ENCODE data around the gene MPG. TPM values are rescaled to one million over a fixed set of nuclear protein-coding genes. Genes with fewer than 3 reads are reported as not detected.

MPG gene
- polyA plus RNA-seq, 1 of the 3 experiments (the other 2 are of a cell fraction) = 98.3 TPM

- H3K27me3 ChIP-seq (ENCODE audit: insufficient read depth) = no peaks in the 10 kb centered on the region
- H3K4me2 ChIP-seq = no peak overlapping the region
- H3K36me3 ChIP-seq (replicated peaks in 1 of 2; ENCODE audit: control insufficient read depth in 1 of 2, insufficient read depth in 2 of 2, low read length in 1 of 2) = peaks cover 2 to 3% of the 10 kb centered on the region in 2 experiments
- H3K79me2 ChIP-seq (ENCODE audit: insufficient read depth) = no peaks in the 10 kb centered on the region
- H4K20me1 ChIP-seq (ENCODE audit: insufficient read depth) = no peaks in the 10 kb centered on the region
- DNase-seq = no peak
- WGBS (ENCODE audit: low lambda C conversion rate) = 93% methylated on average over 13 of the region's 13 CpGs
- H3K4me3 ChIP-seq (ENCODE audit: low read depth in 2 of 2, low read length in 1 of 2) = no peak overlapping the region
- H3K9me2 ChIP-seq = no peaks in the 10 kb centered on the region
- H3K27ac ChIP-seq (ENCODE audit: low read depth in 2 of 2, low read length in 1 of 2) = no peak overlapping the region
- peaks cover 0 to 5% of the 10 kb centered on the region in 2 experiments; a peak in 1 of 4 replicates for H3K4me1 ChIP-seq (ENCODE audit: control insufficient read depth in 1 of 2, insufficient read depth in 2 of 2, low read depth in 1 of 2, low read length in 1 of 2)
- no peak for TF ChIP-seq REST (IDR thresholded peaks at IDR 0.05; ENCODE audit: low read depth, low read length)
- no peak for TF ChIP-seq MEF2A (IDR thresholded peaks at IDR 0.05; ENCODE audit: borderline replicate concordance, low read depth)
- no peak for TF ChIP-seq MXI1 (IDR thresholded peaks at IDR 0.05; ENCODE audit: low read depth, low read length)
- no peak for TF ChIP-seq JUND (IDR thresholded peaks at IDR 0.05)
- TF ChIP-seq SIN3A (IDR thresholded peaks at IDR 0.05; ENCODE audit: borderline replicate concordance, low read depth, low read length) = no peak
- no peak for TF ChIP-seq MAX (IDR thresholded peaks at IDR 0.05; ENCODE audit: low read depth)
- no peak for TF ChIP-seq EP300 (IDR thresholded peaks at IDR 0.05; ENCODE audit: borderline replicate concordance in 1 of 2, low read depth in 1 of 2, low read length in 1 of 2)
- TF ChIP-seq FOSL2 (IDR thresholded peaks at IDR 0.05; ENCODE audit: borderline replicate concordance, low read depth) = no peak
- TF ChIP-seq RAD21 (IDR thresholded peaks at IDR 0.05; ENCODE audit: low read length) = no peak
- H3K9ac ChIP-seq = no peak overlapping the region
- no peaks in the 10 kb centered on the region for H3K9me3 ChIP-seq
- ChIA-PET CTCF (interaction anchor here (0.7 to 1.3 kb wide), 2 partner anchors 26 to 33 kb away, joined by 3 to 5 read pairs; no protein-coding TSS in a partner anchor), POLR2A (no interaction called here)
- H2AFZ ChIP-seq (ENCODE audit: low read depth) = no peak overlapping the region
- H3F3A ChIP-seq (replicated peaks; ENCODE audit: insufficient read depth) = no peaks in the 10 kb centered on the region
Observed at GRCh38 chr16:38941-39892, 38.8 kb upstream of the MPG start.

GRCh38 chr16:41439-42068, 36.5 kb upstream of the MPG start:
- H3K36me3 ChIP-seq (replicated peaks in 1 of 2; ENCODE audit: control insufficient read depth in 1 of 2, insufficient read depth in 2 of 2, low read length in 1 of 2) = peaks cover 3 to 17% of the 10 kb centered on the region in 2 experiments
- H2AFZ ChIP-seq (ENCODE audit: low read depth) = no peak overlapping the region
- no peak for DNase-seq
- no peaks in the 10 kb centered on the region for H3K9me2 ChIP-seq
- H3K4me1 ChIP-seq (ENCODE audit: control insufficient read depth in 1 of 2, insufficient read depth in 2 of 2, low read depth in 1 of 2, low read length in 1 of 2) = no peaks in the 10 kb centered on the region
- no peaks in the 10 kb centered on the region for H3K9me3 ChIP-seq
- H3K79me2 ChIP-seq (ENCODE audit: insufficient read depth) = no peaks in the 10 kb centered on the region
- CTCF ChIA-PET = interaction anchor here (1.5 kb wide), 2 partner anchors 24 to 55 kb away, joined by 5 to 6 read pairs; no protein-coding TSS in a partner anchor
- 94% methylated on average over 19 of the region's 22 CpGs for WGBS (ENCODE audit: low lambda C conversion rate)
- no peaks in the 10 kb centered on the region for H3F3A ChIP-seq (replicated peaks; ENCODE audit: insufficient read depth)
- no peak overlapping the region for H3K4me3 ChIP-seq (ENCODE audit: low read depth in 2 of 2, low read length in 1 of 2)
- no peak overlapping the region for H3K27ac ChIP-seq (ENCODE audit: low read depth in 2 of 2, low read length in 1 of 2)
- POLR2A ChIA-PET = no interaction called here
- no peaks in the 10 kb centered on the region for H3K27me3 ChIP-seq (ENCODE audit: insufficient read depth)
- no peak overlapping the region for H3K9ac ChIP-seq
- no peak overlapping the region for H3K4me2 ChIP-seq
- H4K20me1 ChIP-seq (ENCODE audit: insufficient read depth) = no peaks in the 10 kb centered on the region
- TF ChIP-seq PBX3 (IDR thresholded peaks at IDR 0.05) (no peak), FOXJ3 (CRISPR knock-in tag; IDR thresholded peaks at IDR 0.05) (no peak), SIN3A (IDR thresholded peaks at IDR 0.05; ENCODE audit: borderline replicate concordance, low read depth, low read length) (no peak), YY1 (IDR thresholded peaks at IDR 0.05; ENCODE audit: low read depth) (no peak), POLR2AphosphoS5 (IDR thresholded peaks at IDR 0.05; ENCODE audit: low read depth, low read length) (no peak), MAX (IDR thresholded peaks at IDR 0.05; ENCODE audit: low read depth) (no peak), EP300 (IDR thresholded peaks at IDR 0.05; ENCODE audit: borderline replicate concordance in 1 of 2, low read depth in 1 of 2, low read length in 1 of 2) (no peak), USF2 (IDR thresholded peaks at IDR 0.05; ENCODE audit: borderline replicate concordance, low read depth, low read length) (no peak), NFIC (IDR thresholded peaks at IDR 0.05; ENCODE audit: borderline replicate concordance) (no peak), TAF1 (IDR thresholded peaks at IDR 0.05; ENCODE audit: borderline replicate concordance, low read depth, low read length) (no peak), CHD2 (IDR thresholded peaks at IDR 0.05; ENCODE audit: low read length, partially characterized antibody) (no peak), MEF2A (IDR thresholded peaks at IDR 0.05; ENCODE audit: borderline replicate concordance, low read depth) (no peak), NRF1 (IDR thresholded peaks at IDR 0.05; ENCODE audit: low read depth, low read length) (no peak)
